Right renal pelvis (tissue), 4 donors: ENCODE data around the gene PKNOX2. TPM values are rescaled to one million over a fixed set of nuclear protein-coding genes. Genes with fewer than 3 reads are reported as not detected.

Experiments
- DNase-seq, 4 donors: peaks; one replicate each; pipeline ENCODE4 v3.0.0-alpha.2; 2013; ENCODE audit warnings: low read depth in 4 of 4, low spot score in 3 of 4, missing footprints in 1 of 4
- polyA plus RNA-seq, 4 donors: library from polyadenylated mRNA; unstranded; fragments of 120-200 nt; gene quantifications; one replicate each; pipeline ENCODE4 v1.2.1, GENCODE V29; 2013; ENCODE audit not compliant: insufficient read length in 4 of 4

PKNOX2 gene
- polyA plus RNA-seq, 4 donors, result 13.2 to 14.5 (median 13.4) TPM

DNA sequence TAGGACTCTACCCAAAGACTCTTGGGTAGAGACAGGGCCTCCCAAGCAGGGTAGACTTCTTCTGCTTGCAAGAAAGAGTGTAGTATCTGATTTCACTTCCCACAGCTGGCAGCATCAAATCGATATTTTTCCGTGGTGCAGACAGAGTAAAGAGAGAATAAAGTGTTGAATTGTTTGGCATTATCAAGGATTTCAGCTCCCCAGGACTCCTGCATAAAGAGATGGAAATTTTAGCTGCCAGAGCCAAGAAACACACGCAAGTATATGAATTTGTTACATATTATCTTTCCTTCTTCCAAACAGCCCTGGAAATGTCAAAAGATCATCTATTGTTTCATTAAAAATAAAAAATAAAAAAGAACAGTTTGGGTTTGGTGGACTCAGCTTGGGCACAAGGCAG lies 136.8 kb downstream of the PKNOX2 start:
- no peak for DNase-seq

DNA sequence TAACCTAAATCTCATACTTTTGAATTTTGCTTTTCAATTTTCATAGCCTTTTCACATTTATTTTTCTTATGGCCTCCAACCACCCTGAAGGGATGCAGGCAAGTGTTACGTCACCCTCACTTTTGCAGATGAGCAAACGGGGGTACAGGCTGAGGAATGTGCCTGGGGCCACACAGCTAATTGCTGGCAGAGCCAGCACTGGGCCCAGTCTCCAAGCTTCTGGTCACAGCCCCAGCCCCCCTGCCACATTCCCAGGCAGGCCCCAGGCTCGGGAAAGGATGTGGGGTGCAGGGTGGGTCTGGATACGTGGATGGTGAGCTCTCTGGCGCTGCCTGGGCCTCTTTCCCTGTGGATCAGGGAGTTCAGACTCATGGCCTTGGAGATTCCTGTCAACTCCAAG lies 138.6 kb downstream of the PKNOX2 start:
- DNase-seq, result no peak

DNA sequence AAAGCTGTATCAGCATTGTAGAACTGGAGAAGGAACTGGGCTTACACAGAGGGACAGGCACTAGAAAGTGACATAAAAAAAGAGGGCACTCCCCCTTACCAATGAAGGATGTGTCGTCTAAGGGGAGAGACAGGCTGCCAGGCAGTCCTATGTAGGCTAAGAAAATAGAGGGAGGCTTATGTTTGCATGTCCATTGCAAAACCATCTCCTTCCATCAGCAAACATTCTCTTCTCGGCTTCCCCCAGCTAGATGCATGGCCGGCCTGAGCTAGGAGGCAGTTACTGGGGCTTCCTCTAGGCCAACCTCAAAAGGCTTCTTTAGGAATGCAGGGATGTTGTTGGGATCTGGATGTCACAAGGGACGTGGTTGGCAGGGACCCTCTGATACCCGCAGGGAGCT lies 139.1 kb downstream of the PKNOX2 start:
- DNase-seq, result no peak

DNA sequence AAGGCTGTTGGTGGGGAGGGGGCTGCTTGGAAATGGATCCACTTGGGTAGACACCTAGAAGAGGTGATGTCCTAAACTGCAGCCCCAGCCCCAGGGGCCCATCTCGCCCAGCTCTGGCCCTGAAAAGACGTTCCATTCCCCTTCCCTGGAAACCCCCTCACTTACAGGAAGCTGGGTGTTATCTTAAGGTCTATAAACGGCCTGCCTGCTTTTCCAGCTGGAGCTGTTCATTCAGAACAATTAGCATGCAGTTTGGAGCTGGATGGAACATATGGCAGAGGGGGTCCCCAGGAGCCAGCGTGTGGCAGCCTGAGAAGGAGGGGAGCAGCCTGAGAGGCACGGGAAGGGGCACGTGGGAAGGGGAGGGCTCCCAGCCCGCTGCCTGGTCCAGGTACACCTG lies 139.6 kb downstream of the PKNOX2 start:
- DNase-seq, result no peak

DNA sequence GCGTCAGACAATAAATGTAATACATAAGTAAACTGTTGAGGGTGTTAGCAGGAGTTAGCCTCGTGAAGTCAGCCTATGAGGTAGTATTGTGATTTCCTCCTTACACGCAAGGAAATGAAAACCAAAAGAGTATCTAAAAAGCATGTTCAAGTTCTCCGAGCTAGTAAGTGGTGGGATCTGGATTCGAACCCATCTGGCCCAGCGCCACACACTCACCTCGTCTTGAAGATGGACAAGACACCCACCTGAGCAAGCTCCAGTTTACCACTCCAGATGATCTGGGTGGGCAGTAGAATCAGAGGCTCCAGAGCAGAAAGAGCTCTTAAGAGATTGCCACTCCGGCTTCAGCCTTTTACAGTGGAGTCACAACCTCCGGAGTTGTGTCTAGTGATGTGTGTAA lies 140.3 kb downstream of the PKNOX2 start:
- no peak for DNase-seq

DNA sequence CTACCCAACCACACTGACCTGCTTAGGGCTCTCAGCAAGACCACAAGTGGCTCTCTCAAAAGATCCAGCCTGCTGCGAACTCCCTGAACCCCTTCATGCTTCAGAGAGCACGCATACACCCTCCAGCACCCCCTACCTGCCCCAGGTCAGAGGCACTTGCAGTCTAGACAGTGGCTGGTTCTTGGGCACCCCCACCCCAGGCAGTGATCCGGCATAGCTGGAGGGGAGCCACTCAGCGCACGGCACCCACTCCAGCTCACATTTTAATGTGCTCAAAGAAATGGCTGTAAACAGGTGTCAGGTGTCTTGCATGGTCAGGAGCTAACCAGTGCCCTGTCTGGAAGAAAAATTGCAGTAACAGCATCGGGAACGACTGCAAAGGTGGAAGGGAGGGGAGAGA lies 140.8 kb downstream of the PKNOX2 start:
- no peak for DNase-seq

DNA sequence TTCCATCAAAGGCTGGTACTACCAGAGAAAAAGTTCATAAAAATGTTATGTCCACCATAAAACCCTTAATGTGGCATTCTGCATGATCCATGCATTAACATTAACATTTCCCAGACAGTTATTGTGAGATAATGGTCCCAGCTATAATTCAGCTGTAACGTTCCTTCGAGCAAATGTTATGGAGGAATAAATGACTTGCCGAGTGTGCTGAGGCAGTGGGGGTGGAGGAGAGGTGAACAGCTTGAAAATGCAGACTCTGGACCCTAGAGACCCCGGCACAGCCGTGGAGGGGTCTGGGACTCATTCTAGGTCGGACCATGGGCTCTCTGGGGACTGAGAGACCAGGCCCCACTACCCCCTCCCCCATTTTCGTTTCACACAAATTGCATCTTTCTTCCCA lies 141.9 kb downstream of the PKNOX2 start:
- no peak for DNase-seq

DNA sequence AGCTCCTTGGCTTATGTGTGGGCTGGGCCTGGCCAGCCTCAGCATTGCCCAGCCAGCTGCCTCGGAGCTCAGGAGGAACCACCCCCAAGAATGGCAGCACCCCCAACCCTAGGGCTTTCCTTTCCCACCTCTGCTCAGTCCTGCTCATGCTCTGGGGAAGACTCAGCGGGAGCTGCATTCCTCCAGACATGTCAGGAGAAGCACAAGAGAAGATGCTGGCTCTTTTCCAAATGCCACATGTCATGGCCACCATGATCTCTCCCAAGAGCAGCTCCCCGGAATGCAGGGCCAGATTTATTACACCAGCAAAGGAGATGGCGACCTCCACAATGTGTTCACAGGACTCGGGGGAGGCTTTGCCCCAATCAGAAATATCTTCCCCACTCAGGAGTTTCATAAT lies 143.7 kb downstream of the PKNOX2 start:
- DNase-seq, result no peak

DNA sequence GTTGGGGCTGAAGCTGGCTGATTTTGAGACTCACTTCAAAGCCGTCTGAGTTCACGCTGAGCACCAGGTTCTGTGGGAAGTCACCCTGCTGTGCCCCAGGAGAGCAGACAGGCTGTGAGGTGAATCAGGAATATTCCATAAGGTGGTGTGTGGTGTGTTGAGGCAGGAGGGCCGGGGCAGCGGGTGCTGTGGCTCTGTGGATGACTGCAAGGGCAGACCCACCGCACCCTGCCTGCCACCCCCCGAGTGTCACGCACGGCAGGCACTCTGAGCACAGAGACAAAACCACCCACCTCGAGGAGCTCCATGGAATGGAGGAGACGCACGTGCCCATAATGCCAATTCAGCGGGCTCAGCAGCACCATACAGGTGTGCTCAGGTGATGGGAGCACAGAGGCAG lies 147.8 kb downstream of the PKNOX2 start:
- DNase-seq, result no peak

DNA sequence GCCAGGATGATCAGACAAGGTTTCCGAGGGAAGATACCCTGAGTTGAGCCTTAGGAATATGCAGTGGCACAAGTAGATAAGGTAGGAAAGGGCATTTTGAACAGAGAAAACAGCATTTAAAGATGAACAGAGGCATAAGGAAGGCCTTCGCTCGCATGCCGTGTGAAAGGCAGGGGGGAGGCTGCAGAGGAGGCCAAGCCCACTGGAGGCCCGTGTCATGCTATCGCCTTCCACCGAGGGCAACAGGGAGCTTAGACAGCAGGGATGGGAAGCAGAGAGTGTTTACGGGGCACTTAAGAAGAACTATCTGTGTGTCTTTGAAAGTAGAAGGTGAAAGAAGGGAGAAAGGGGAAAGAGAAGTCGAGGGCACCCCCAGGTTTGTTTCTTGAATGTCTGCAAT lies 148.3 kb downstream of the PKNOX2 start:
- DNase-seq, result no peak

DNA sequence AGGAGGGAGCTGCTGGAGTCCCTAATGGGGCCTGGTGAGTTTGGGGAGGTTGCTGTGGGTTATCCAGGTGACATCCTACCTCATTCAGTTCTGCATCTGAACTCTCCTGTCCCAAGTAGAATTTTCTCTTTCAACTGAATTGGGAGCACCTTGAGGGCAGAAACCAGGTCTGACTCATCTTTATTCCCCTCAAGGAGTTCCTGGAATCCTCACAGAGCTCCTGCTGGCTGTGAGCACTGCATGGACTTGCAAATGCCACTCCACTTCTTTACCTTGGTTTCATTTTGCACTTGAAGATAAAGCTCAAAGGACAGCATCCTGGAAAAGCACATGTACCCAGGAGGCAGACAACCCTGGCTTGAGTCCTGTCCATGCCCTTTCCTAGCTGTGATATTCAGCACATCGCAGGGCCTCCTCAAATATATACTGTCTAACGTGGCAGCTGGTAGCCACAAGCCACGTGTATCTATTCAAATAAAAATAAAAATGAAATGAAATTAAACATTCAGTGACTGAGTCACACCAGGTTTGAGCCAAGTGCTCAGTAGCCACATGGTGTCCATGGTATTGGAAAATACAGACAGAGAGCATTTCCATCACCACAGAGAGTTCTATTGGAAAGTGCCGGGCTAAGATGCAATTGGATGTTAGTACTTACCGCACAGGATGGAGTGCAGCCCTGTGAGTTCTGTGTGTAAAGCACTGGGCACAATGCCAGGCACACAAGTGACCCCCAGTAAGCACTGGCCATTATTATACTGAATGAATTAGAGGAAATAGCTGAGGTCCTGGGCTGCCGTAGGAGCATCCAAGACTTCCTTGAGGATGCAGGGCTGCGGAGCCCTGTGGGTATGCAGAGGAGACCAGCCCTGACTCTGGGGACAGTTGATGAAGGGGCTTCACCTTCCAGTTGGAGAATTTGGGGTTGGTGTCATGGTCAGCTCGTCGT lies 149.0 kb downstream of the PKNOX2 start:
- DNase-seq, result no peak

DNA sequence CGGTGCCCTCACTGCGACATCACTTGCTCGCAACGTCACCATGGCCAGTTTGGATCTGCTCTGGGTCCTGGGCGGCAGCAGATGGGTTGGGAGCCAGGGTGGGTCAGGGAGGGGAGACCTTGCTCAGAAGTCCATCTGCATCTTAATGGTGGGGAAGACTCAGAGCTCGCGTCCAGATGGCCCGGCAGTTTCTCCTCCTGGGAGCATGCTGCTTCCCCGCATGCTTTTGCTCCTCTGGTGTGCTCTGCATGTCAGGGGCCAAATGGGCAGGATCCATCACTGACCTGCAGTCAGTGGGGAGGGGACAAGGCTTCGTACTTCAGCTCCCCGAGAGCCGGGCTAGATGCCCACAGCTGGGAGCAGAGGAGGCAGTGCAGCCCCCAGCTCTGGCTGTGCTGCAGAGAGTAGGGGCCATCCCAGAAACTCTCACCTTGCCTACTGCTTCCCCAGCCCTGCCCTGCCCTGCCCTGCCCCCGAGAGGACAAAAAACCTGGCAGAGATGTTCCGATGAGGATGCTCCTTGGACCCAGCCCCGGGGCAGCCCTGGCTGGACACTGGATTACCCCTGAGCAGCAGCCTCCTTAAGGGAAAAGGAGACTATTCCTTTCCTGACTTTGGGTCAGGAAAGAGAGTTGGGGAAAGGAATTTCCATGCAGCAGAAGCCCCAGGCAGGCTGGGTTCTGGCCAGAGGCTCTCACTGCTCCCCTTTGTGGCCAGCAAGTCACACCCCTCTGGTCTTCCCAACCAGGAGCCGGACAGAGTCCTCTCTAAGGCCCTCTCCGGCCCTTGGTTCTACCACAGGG lies 149.9 kb downstream of the PKNOX2 start:
- DNase-seq, result no peak

DNA sequence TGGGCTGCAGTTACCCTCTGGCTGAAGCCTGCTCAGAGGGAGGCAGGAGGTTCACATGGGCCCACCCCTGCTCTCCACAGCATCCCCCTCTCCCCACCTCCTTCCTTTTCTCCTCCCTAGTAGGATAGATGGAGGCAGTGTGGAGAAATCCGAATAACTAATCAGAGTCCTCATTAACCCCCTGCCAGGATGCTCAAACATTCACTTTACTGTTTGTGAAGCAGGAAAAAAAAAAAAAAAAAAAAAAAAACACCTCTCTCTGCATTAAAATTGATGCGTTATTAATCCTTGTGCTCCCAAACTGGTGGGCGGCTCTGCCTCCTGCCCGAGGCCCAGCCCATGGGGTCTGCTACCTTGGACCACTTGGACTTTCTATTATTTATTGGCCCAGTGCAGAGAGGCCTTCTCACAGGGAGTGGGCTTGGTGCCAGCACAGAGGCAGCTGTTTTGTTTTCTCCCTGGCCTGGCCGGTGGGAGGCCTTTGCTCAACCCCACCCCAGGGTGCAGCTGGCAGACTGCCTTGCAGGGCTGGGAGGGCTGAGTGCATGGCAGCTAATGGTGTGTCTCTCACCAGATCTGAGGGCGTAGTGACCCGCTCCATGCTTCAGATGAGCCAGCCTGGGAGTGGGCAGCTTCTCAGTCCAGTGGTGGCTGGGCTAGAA lies 150.7 kb downstream of the PKNOX2 start:
- DNase-seq, result no peak

DNA sequence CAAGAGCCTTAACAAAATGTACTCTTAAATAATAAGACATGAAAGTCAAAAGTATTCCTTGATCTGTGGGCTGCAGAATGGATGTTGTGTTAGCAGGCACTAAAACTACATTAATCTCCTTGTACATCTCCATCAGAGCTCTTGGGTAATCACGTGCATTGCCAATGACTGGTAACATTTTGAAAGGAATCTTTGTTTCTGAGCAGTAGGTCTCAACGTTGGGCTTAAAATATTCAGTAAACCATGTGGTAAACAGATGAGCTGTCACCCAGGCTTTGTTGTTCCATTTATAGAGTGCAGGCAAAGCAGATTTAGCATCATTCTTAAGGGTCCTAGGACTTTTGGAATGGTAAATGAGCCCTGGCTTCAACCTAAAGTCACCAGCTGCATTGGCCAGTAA lies 152.9 kb downstream of the PKNOX2 start:
- DNase-seq, result no peak

DNA sequence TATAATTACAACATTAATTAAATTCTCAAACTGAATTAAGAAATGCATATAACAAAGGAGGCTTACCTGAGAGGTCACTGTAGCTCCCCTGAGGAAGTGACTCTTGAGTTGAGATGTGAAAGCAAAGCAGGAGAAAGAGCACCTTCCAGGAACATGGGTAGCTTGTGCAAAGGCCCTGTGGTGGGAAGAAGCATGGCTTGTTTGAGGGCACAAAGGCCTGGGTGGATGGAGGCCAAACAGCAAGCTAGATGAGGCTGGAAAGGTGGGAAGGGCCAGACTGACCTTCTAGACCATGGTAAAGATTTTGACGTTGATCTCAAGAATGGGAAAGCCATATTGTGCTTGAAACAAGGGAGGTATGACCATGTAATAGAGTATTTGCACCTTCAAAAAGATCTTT lies 155.1 kb downstream of the PKNOX2 start:
- DNase-seq, result no peak

DNA sequence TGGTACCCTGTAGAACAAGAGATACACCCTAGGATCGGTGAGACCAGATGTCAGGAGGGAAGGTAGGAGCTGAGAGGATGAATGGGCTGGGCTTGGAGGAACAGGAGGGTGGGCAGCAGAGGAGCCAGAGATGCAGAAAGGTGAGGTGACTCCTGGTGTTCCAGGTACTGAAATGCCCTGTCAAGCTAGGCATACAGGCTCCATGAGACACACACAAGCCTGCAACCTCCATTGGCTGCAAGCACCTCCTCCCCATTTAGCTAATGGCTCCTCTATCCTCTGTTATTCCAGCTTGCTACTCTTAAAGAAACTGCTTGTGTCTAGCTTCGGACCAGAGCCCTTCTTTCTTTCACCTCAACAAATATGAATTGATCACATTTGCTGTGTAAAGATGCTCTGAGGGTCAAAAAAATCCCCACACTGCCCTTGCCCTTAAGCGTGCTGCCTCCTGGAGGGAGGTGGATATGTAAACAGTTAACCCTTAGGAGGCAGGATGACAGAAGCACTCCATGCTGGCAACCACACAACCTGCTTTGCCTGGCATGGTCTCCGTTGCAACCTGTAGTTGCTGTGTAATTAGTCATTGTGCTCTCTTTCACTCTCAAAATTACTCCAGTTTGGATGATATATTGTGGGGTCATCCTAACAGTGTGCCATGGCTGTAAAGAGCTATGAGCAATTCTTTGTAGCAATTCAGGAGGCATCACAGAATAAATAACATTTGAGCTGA lies 156.0 kb downstream of the PKNOX2 start:
- DNase-seq, result no peak

DNA sequence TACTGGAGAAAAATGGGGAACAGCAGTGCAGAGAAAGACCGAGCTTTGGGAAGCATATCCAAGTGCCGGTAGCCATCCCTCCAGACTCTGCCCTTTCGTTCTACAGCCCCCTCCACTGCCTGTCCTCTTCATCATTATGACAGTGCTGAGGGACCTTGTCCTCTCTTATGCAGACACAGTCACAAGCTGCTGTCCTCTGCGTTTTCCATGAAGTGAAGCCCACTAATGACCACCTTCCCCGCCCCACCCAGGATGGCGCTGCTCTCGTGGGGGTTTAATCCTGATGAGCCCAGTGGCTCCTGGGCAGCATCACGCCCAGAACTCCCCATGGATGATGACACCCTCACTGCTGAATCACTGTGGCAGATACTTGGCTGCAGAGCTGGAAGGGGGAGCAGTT lies 157.7 kb downstream of the PKNOX2 start:
- no peak for DNase-seq

DNA sequence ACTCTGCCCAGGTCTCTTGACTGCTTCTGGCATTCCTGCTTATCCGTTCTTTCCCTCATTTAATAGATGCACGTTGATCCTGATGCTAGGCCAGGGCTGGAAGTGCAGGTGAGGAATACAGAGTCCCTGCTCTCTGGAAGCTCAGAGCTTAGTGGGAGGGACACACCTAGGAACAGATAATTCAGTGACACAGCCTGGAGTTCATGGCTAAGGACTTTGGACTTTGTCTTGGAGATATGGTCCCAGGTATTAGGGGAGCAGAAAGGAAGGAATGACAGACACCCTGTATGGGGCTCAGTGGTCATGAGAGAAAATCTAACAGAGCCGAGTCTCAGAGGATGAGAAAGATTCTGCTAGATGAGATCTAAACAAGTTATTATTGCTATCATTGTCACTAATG lies 160.6 kb downstream of the PKNOX2 start:
- DNase-seq, result no peak

DNA sequence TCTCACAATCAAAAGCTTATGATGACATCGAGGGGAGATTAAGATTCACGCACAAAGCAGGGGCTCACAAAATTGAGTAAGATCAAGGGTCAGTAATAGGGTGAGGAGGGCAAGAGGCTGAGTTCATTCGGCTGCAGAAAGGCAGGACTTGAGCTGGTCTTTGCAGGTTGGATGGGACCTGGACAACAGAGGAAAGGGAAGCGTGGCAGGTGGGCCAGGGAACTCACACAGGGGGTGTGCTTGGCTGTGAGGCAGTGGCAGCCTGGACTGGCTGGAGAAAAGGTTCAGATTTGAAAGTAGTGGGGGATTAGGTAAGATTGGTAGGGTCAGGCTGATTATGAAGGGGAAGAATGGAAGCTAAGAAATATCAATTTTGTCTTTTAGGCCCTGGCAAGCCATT lies 161.6 kb downstream of the PKNOX2 start:
- DNase-seq, result no peak

DNA sequence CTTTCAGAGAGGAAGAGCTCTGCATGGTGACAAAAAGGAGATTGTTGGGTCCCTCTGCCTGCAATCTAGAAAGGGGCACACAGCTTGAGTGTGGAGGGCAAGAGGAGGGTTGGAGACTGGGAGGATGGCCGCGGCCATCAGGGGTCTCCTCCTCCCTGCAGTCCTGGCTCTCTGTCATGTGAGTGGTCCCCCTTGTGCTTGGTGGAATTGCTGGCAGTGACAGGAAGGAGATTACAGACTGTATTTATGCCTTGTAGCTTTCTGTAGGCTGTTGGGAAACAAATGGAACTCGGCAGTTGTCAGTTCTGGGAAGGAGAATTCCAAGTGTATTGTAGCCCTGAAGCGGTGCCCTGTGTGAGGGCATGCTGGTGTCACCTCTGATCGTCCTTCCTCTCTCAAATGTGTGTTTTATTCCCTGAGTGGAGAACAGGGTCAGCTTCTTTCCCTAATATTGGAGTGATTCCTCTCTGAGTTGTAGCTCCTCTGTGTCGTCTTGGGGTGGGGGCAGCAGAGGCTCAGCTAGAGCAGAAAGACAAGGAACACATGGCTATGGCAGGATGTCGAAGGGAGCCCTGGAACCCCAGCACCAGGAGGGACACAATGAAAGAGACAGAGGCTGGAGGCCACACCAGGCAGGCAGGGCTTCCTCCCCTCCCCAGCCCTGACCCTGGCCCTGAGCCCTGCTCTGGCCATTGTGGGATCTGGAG lies 163.1 kb downstream of the PKNOX2 start:
- DNase-seq, result no peak
